ENCODE data around the gene ERN1. TPM values are rescaled to one million over a fixed set of nuclear protein-coding genes. Genes with fewer than 3 reads are reported as not detected.

Gene ERN1
- total RNA-seq, 1 experiment from 2014 or later, result 79.5 TPM

GRCh38 chr17:63999680-64000531 lies 130.0 kb downstream of the ERN1 start:
- DNase-seq (ENCODE audit: unreplicated experiment), result no peak
- no peaks in the 10 kb centered on the region for H3K9me3 Mint-ChIP-seq (ENCODE audit: unreplicated experiment)
- no TSS peak for BruUV-seq (replicated peaks)
- ChIA-PET CTCF (interaction anchor here (0.8 kb wide), 1 partner anchor 9 kb away, joined by 3 read pairs; no protein-coding TSS in a partner anchor), POLR2A (no interaction called here)
- H3K27ac Mint-ChIP-seq (ENCODE audit: low read depth, unreplicated experiment), result no peak overlapping the region
- peaks cover 47% of the 10 kb centered on the region for H3K27me3 Mint-ChIP-seq (ENCODE audit: insufficient read depth, unreplicated experiment)
- TF ChIP-seq CTCF (IDR thresholded peaks at IDR 0.05; ENCODE audit: unreplicated experiment), result no peak
- no peaks in the 10 kb centered on the region for H3K36me3 Mint-ChIP-seq (ENCODE audit: insufficient read depth, unreplicated experiment)
- intact Hi-C loops (cut with micrococcal nuclease), result no loop called here
- no peak overlapping the region for H3K4me3 Mint-ChIP-seq (ENCODE audit: unreplicated experiment)
- peaks cover 11% of the 10 kb centered on the region for H3K4me1 Mint-ChIP-seq (ENCODE audit: insufficient read depth, unreplicated experiment)

GRCh38 chr17:63998721-63999679 lies 130.9 kb downstream of the ERN1 start:
- CTCF ChIA-PET, result interaction anchor here (0.6 kb wide), 1 partner anchor 302 kb away, joined by 3 read pairs; no protein-coding TSS in a partner anchor
- no peak overlapping the region for H3K27ac Mint-ChIP-seq (ENCODE audit: low read depth, unreplicated experiment)
- H3K27me3 Mint-ChIP-seq (ENCODE audit: insufficient read depth, unreplicated experiment), result peaks cover 56% of the 10 kb centered on the region
- H3K4me1 Mint-ChIP-seq (ENCODE audit: insufficient read depth, unreplicated experiment), result peaks cover 11% of the 10 kb centered on the region
- peak overlapping the region; percentile 65 for H3K4me3 Mint-ChIP-seq (ENCODE audit: unreplicated experiment)
- intact Hi-C loops (cut with micrococcal nuclease), result no loop called here
- no peak for DNase-seq (ENCODE audit: unreplicated experiment)
- no peaks in the 10 kb centered on the region for H3K9me3 Mint-ChIP-seq (ENCODE audit: unreplicated experiment)
- BruUV-seq (replicated peaks), result no TSS peak
- no peak for TF ChIP-seq CTCF (IDR thresholded peaks at IDR 0.05; ENCODE audit: unreplicated experiment)
- POLR2A ChIA-PET, result no interaction called here
- H3K36me3 Mint-ChIP-seq (ENCODE audit: insufficient read depth, unreplicated experiment), result no peaks in the 10 kb centered on the region

GRCh38 chr17:63998050-63998720 lies 131.8 kb downstream of the ERN1 start, which contains the start of gene PRR29:
Gene PRR29, plus strand, starts transcription at chr17:63998351. Its CDS starts 14 bp downstream, at chr17:63998365.
- peak within 1 kb of the TSS; percentile 65 for H3K4me3 Mint-ChIP-seq (ENCODE audit: unreplicated experiment)
- CTCF ChIA-PET, result interaction anchor here (1.0 kb wide), 1 partner anchor 20 kb away, joined by 3 read pairs; no protein-coding TSS in a partner anchor
- intact Hi-C loops (cut with micrococcal nuclease), result no loop called here
- H3K27ac Mint-ChIP-seq (ENCODE audit: low read depth, unreplicated experiment), result no peak within 1 kb of the TSS
- BruUV-seq (replicated peaks), result no TSS peak
- no peaks in the 10 kb centered on the region for H3K9me3 Mint-ChIP-seq (ENCODE audit: unreplicated experiment)
- no peak for TF ChIP-seq CTCF (IDR thresholded peaks at IDR 0.05; ENCODE audit: unreplicated experiment)
- peaks cover 11% of the 10 kb centered on the region for H3K4me1 Mint-ChIP-seq (ENCODE audit: insufficient read depth, unreplicated experiment)
- H3K36me3 Mint-ChIP-seq (ENCODE audit: insufficient read depth, unreplicated experiment), result no peaks in the 10 kb centered on the region
- H3K27me3 Mint-ChIP-seq (ENCODE audit: insufficient read depth, unreplicated experiment), result peaks cover 64% of the 10 kb centered on the region
- POLR2A ChIA-PET, result no interaction called here
- DNase-seq (ENCODE audit: unreplicated experiment), result no peak
